Spleen (tissue), 7 donors: ENCODE measurements around the gene RAB11FIP4.

Source experiments
- POLR2A ChIP-seq, 3 donors: fragments of 450-650 bp; IDR thresholded peaks; one replicate each; pipeline ENCODE4 v1.5.1; 2017; ENCODE audit warnings: antibody characterized with exemption in 3 of 3, mild to moderate bottlenecking in 1 of 3
- POLR2AphosphoS5 ChIP-seq, 3 donors: sonication (generic); formaldehyde crosslinking; IDR thresholded peaks; one replicate each; pipeline ENCODE4 v1.5.1; 2017; ENCODE audit warnings: antibody characterized with exemption in 3 of 3
- TF ChIP-seq, protein P1 (sequence below), 11 experiments: fragments of 200-600 bp in 7 of 11; fragments of 450-650 bp in 4 of 11; sonication (generic) in 4 of 11; IDR thresholded peaks in 8 of 11; conservative IDR thresholded peaks in 3 of 11; 1 replicate in 7 of 11; 2 replicates in 4 of 11; pipeline versions ENCODE4 v1.4.0 to v1.8.0; 2016 to 2021; ENCODE audit warnings: antibody characterized with exemption in 11 of 11, inconsistent platforms in 4 of 11, mild to moderate bottlenecking in 1 of 11
- donor health status: DM: no; HTN: no; CAD: no; lungs with moderate emphysema.
- donor health status: DM: no; HTN: no; CAD: no.
- donor health status: DM: no; HTN: no; CAD: no.

DNA sequence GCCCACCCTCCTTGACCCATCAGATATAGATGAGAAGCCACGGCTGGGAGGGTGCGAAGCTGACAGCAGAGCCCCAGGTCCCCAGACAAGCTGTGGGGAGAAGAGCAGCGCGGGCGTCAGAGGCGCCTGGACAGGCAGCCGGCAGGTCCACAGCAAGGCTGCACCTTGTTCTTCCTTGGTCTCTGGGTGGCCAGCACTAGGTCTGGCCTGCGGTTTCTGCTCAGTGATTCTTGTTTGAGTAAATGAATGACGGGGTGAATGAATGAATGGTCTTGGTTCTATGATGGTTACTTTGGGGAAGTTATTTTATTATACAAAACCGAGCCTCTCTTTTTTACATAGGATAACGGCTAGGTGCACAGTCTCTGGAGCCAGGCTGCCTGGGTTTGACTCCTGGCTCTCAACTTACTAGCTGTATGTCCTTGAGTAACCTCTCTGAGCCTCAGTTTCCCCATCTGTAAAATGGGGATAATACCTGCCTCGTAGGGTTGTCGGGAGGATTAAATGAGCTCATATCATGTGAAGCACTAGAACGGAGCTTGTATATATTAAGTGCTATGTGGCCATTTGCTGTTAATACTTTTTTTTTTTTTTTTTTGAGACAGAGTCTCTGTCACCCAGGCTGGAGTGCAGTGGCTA is 86.1 kb downstream of the RAB11FIP4 start:
- TF ChIP-seq, protein P1, sequence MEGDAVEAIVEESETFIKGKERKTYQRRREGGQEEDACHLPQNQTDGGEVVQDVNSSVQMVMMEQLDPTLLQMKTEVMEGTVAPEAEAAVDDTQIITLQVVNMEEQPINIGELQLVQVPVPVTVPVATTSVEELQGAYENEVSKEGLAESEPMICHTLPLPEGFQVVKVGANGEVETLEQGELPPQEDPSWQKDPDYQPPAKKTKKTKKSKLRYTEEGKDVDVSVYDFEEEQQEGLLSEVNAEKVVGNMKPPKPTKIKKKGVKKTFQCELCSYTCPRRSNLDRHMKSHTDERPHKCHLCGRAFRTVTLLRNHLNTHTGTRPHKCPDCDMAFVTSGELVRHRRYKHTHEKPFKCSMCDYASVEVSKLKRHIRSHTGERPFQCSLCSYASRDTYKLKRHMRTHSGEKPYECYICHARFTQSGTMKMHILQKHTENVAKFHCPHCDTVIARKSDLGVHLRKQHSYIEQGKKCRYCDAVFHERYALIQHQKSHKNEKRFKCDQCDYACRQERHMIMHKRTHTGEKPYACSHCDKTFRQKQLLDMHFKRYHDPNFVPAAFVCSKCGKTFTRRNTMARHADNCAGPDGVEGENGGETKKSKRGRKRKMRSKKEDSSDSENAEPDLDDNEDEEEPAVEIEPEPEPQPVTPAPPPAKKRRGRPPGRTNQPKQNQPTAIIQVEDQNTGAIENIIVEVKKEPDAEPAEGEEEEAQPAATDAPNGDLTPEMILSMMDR (IDR thresholded peaks at IDR 0.05 in 8 of 11, conservative IDR thresholded peaks at IDR 0.05 in 3 of 11), result no peak
- TF ChIP-seq POLR2A (IDR thresholded peaks at IDR 0.05), result no peak
- TF ChIP-seq POLR2AphosphoS5 (IDR thresholded peaks at IDR 0.05), result no peak
